ENCODE results near the gene KMT5B.

KMT5B gene

DNA sequence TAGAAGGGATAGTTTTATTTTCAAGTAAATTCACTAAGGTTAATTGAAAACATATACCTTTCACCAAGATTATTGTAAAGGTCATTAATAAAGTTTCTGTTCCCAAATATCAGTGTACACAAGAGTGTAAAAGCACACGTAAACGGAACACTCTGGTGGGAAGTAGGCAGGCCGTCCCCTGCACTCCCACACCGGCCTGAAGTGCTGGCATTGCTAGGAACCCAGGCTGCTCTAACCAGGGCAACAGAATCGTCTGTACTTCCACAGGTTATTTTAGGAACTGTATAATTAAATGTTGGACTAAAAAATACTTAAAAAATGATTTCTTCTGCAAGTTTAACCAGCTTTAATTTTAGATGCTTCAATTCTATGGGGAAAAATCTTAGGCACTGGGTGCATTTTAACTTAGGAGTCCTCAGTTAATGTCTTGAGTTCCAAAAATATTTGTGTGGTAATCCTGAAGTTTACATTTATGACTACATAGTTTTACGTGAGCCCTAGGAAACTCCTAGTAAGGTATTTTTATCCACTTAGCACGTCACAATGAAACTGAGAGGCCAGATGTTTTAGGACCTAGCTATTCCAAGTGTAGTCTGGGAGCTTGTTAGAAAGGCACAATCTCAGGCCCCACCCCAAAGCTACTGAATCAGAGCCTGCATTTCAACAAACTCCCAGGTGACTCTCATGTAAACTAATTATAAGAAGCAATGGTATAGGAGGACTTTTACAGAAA lies 31.2 kb downstream of the KMT5B start:
- no peak for DNase-seq (ENCODE audit: low spot score)

DNA sequence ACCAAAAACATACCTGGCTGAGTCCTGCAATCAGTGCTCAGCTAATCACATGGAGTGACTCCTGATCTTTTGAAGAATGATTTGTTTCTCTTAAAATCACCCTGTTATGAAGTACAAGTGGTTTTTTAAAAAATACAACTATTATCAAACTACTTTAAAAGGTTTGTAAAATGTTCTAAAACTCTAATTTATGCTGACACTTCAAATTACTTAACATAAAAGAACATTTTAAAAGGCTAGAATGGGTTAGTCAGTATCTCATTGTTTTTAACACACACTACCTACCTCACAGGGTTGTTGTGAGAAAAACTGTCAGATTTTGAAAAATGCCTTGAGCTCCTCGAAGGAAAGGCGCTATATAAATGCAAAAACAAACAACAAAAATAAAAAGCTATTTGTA lies 33.2 kb downstream of the KMT5B start:
- DNase-seq (ENCODE audit: low spot score), result no peak

DNA sequence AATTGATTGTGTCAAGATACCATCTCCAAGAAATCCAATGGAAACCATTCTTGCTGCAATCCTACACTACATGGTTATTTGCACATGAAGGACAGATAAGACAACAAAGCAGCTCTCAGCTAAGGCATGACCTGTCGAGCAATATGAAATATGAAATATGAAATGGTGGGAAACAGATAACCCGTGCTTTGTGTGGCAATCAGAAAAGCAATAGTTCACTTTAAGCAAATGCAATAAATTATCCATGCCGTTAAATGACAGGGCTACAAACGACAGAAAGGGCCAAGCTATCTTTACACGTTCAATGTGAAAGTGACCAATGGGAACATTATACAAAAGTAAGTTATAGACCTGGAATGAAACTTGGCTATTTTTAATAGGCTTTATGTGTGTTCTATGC lies 35.2 kb downstream of the KMT5B start:
- no peak for DNase-seq (ENCODE audit: low spot score)

DNA sequence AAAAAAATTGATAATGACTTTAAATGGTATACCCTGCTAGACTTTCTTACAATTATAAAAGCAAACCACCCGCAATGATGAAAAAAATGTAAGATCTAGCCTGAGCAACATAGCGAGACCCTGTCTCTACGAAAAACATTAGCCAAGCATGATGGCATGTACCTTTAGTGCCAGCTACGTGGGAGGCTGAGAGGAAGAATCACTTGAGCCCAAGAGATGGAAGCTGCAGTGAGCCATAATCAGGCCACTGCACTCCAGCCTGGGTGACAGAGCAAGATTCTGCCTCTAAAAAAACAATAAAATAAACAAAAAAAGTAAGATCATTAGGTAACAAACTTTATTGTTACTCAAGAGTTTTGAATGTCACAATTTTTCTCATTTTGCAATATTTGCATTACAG lies 39.2 kb downstream of the KMT5B start:
- no peak for DNase-seq (ENCODE audit: low spot score)

DNA sequence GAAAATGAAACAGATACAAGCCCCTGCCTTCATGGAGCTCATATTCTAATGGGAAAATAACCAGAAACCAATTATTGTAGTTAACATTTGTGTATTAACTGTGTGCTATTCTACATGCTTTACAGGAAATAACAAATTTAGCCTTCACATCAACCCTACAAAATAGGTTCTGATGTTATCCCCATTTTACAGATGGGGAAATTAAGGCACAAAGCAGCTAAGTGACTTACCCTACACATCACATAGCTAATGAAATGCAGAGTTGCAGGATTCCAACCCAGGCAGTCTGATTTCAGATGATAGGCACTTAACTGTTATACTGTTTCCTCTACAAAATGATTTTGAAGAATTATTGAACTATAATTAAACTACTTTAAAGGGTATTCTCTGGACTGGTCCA lies 43.7 kb downstream of the KMT5B start:
- no peak for DNase-seq (ENCODE audit: low spot score)

DNA sequence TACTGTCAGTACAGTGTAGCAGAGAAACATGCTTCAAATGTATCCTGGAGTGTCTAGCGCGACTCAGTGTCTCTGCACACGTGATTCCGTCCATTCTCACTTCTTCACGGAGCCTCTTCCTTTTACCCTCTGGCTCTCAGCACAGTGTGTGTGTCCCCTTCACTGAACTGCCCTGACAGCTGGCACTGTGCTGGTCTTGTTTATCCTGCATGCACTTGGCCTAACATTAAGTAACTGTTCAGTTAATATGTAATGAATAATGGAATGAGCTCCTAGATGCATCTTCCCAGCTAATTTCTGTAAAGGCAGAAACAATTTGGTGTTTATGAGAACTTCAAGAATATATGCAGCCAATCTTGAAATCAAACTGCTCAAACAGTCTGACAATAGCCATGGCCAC lies 44.4 kb downstream of the KMT5B start:
- DNase-seq (ENCODE audit: low spot score), result no peak

DNA sequence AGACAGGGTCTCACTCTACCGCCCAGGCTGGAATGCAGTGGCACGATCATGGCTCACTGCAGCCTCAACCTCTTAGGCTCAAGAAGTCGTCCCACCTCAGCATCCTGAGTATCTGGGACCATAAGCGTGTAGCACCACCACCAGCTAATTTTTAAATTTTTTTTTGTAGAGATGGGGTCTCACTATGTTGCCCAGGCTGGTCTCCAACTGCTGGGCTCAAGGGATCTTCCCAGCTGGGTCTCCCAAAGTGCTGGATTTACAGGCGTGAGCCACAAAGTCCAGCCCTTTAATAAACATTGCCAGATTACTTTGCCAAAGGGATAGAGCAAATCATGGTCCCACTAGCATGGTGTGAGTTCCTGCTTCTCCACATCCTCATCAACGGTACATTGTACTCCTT lies 45.6 kb downstream of the KMT5B start:
- no peak for DNase-seq (ENCODE audit: low spot score)

DNA sequence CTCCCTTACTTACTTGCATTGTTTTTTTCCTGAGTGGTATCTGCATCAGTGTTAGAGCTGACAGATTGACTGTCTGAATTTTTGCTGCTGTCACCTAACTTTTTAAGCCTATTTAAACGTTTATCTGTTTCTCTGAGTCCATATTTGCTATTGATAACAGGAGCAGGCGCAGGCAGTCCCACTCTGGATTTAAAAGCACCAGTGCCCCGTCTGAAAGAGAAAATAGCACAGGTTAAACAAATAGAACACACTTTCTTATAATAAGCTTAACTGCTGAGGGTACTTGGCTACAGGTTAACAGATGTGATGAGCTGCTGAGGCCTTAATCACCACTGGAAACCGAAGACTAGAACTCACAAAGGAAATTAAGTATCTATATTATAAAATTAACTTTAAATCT lies 46.1 kb downstream of the KMT5B start:
- no peak for DNase-seq (ENCODE audit: low spot score)

DNA sequence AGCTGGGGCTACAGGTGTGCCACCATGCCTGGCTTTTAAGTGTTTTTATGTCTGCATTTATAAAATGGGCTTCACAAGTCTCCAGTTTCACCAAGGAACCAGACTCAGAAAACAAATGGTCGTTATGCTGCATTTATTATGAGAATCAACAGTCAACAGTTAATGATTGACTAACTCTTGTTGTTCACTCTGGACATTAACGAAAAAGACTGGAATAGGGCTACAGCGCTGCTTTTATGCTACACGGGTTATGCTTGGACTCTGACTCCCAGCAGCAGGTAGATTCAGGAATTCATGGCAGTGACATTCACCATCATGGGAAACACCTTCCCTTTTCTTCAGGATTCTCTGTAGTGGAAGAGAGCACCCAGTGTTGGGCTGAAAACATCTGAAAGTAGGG lies 47.5 kb downstream of the KMT5B start:
- no peak for DNase-seq (ENCODE audit: low spot score)

DNA sequence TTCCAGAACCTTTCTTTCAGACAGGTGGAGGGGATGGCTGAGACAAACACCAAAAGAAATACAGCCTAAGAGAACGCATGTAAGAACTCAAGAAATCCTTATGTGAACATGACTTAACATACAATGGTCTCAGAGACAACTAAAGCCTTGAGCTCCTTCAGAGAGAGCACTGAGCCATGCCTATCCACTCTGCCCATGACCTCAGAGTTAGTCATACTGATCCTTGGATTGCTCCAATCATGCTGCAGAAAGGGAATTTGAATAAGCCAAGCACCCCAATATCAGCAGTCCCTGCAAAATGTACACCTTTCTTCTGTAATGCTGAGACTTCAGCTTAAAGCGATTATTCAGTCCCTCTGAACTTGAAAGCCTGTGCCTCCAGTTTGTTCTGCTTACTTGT lies 48.7 kb downstream of the KMT5B start:
- no peak for DNase-seq (ENCODE audit: low spot score)

DNA sequence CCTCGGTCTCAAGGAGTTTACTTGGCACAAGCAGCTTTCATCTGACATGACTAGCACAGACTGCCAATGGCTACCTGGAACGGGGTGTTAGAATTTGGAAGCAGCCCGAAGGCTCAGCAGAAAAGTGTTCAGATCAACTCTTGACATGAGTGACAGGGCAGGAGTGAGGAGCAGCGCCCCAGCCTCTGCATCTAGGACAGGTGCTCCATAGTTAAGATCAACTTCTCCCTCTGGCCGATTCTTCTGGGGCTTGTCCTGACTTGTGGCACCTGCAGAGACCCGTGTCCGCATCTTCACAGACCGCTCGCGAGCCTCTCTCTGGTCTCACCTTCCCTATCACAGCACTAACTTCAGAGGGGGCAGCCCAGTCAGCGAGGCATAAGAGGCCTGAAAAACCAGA lies 49.4 kb downstream of the KMT5B start:
- no peak for DNase-seq (ENCODE audit: low spot score)

DNA sequence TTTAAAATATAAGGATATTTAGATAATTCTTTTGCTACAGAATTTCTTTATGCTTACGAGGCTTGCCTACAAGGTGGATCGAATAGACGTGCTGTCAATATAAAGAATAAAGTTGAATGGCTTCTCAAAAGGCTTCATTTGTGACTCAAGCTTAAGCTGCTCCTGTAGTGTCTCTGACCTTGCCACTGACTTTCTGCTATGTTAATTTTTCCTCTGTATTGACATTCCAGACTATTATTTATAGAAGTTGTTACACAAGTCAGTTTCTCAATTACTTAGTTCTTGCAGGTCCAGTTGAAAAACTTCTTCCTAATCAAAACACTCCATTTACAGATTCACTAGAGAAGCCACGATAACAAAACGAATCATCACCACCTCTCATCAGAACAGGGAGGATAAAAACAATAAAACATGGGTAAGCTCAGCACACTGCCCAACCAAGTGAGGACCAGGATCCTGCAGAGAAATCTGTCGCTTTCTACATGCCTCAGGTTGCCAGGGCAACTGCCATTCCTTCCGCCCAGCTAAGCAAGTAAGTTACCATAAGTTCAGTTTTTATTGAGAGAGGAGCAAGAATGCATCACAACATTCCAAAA lies 52.9 kb downstream of the KMT5B start:
- DNase-seq (ENCODE audit: low spot score), result no peak

DNA sequence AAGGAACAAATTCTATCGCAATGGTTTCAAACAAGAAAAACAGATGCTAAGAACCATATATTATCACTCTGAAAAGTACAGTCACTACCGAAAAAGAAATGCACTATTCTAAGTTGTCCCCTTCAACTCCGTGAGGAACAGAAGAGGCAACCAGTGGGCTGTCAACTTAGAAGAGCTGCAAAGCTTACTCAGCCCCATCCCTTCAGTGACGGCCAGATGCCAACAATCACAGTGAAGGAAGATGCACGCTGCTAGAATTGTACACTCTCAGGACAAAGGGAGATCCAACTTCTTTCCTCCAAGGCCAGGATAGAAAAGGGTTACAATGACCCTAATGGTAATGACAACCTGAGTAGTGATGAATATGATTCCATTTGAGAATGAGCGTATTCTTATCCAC lies 53.4 kb downstream of the KMT5B start:
- DNase-seq (ENCODE audit: low spot score), result no peak

DNA sequence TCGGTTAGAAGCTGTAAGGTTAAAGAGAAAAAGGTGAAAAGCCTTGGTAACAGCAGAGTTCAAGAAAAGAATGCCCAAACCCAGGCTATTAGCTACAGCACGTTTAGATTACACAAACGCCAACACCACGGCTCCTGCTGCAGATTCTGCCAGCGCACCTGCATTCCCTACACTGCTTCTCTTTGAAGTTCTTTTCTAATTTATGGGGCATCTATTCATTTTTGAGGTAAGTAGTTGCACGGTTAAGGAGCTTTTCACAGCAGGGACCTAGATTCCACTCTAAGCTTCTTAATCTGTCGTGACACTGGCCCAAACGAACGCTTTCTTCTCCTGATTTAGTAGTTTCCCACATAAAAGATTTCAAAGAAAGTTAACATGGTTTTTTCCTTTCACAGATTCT lies 53.9 kb downstream of the KMT5B start:
- no peak for DNase-seq (ENCODE audit: low spot score)

DNA sequence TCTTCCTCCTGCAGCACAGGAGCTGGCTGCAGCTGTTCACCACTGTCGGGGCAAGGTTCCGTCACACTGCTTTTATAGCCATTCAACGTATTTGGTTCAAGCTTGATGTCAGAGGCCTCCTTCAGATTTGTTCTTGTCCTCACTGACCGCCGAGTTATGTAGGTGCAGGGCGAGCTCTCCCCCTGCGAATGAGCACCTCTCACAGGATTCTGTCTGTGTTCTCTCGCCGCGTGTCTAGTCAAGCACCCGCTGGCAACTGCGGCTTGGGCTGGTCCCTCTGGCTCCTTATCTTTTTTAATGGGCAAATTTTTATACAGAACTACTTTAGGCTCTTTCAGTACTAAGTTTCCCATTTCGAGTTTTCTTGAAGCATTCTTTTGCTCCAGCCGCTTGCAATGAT lies 54.5 kb downstream of the KMT5B start:
- DNase-seq (ENCODE audit: low spot score), result no peak

DNA sequence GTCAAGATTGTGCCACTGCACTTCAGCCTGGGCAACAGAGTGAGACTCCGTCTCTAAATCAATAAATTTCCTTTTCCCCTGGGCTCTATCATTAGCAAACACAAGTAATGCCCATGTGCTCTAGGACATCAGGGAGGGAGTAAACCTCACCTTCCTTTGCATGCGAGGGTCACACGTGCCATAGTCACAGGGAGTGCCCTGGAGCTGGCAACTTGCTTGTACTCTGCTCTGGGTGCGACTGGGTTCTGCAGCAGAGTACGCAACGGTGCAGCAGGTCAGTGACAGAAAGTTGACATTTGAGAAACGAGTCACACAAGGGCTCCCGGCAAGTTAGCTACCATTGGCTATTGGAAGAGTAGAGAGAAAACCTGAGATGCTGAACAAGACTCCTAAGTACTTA lies 59.4 kb downstream of the KMT5B start:
- no peak for DNase-seq (ENCODE audit: low spot score)

DNA sequence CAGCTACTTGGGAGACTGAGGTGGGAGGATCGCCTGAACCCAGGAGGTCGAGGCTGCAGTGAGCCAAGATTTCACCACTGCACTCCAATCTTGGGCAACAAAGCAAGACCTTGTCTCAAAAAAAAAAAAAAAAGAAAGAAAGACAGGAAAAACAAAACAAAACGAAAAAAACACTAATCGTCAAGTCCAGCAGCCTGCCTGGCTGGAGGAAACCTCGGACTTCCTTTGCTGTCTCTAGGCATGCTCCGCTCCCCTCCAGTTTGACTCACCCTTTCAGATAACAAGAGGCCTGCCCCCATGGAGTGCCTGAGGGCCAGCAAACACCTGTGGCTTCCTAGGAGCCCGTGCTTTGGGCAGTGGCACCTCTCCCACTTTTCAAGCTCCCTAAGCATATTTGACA lies 63.1 kb downstream of the KMT5B start:
- DNase-seq (ENCODE audit: low spot score), result peak; percentile 17

DNA sequence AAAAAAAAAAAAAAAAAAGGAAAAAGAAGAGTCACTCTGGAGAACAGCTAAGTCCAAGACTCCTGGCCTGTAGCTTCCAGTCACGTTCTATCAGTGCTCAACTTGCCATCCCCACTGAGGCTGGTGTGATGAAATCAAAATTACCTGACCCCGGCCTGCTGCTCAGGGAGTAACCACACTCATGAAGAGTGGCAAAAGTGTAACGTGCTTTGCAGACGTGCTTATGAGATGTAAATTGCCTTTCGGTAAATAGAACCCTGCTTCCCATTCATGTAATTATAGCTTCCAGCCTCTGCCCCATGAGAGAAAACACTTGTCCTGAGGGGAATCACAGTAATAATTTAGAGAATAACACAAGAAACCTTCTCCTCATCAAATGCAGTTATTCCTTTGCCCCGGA lies 63.7 kb downstream of the KMT5B start:
- no peak for DNase-seq (ENCODE audit: low spot score)

DNA sequence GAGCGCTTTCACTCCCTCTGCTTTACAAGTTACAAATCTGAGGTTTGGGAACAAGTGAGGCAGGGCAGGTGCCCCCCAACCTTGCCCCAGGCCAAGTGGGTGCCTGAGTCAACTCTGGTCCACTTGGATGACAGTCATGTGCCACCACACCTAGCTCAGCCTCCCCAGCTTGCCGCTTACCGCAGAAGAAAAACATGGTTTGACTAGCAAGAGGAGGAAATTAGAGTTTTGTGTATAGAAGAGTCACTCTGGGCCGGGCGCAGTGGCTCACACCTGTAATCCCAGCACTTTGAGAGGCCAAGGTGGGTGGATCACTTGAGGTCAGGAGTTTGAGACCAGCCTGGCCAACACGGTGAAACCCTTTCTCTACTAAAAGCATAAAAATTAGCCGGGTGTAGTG lies 64.2 kb downstream of the KMT5B start:
- no peak for DNase-seq (ENCODE audit: low spot score)

DNA sequence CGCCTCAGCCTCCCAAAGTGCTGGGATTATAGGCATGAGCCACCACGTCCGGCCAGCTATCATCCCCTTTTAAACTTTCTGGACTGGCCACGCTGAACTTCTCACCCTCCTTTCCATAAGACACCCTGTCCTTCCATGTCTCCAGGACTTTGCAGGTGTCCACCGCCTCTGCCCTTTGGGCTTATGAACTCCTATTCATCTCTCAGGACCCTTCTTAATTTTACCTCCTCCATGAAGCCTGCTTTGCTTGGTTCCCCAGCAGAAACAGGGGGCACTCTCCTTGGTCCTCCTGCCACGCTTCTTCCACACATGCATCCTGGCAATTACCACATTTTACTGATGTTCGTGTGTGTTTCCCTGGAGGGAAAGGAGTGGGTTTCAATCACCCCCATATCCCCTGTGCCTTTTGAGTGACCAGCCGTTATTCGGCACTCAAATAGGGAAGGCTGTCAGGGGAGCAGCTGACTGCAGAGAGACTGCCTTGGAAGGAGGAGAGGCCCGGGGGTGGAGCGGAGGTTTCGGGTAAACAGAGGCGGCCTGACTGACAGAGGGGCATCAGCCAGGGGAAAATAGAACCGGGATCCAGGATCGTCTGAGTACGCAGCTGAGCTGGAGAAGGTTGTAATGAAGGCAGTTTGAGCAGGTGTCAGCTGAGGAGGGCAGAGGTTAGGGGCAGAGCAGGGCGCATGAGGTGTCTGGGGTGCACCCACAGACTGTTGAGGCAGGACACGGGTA lies 64.9 kb downstream of the KMT5B start:
- no peak for DNase-seq (ENCODE audit: low spot score)

DNA sequence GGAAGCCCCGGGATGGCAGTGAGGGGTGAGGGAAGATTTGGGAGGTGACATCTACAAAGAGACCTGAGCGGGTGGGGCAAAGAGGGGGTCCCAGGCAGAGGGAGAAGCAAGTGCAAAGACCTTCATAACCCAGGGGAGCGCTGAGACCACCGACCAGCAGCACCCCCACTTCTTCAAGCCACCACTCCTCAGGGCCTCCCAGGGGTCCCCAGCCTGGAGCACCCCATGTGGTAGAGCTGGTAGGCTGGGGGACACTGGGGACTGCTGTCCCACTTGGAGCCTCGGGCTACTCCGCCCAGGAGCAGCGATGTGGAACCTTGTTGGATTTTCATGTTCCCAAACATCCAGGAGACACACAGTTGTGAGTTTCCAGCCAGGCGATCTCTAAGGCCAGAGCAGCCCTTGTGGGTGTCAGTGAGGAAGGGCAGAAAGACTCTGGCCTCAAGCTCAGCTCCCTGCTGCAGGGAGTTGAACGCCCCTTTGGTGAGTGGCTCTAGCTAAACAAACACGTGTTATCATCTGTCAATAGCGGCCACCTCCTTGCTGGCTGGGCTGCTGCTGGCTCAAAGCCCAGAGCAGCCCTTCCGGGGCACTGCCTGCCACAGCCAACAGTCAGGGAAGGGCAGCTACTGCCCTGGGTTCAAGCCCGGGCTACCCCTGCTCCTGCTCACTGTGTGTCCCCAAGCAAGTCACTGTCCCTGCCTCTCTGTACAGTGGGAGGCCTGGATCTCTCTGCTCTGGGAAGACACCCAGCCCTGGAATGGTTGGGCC lies 66.2 kb downstream of the KMT5B start:
- DNase-seq (ENCODE audit: low spot score), result peak; percentile 83

DNA sequence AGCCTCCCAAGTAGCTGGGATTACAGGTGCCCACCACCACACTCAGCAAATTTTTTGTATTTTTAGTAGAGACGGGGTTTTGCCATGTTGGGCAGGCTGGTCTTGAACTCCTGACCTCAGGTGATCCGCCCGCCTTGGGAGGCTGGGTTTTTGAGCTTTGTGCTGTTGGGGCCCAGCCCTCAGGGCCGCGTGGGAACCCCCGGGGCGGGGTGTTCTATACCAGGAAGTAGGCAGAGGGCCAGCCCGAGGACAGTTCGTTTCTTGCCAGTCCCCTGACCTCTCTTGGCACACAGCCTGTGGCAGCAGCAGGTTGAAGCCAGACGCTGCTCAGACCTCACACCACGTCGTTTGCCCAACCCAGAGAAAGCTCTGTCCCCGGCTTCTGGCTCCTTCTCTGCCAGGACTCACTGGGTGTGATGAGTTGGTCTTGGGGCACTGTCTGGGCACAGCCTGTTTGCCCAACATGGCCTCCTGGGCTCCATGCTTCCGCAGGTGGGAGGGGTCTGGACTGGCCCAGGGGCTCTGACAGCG lies 67.0 kb downstream of the KMT5B start:
- peak; percentile 71 for DNase-seq (ENCODE audit: low spot score)

Measured in hematopoietic multipotent progenitor cell treated with erythropoietin and hydrocortisone succinate and interleukin-3 and kit ligand, for 17 days (in vitro differentiated cells).